Activated CD4-positive, alpha-beta T cell treated with anti-CD3 and anti-CD28 coated beads for 36 hours (primary cell): ENCODE measurements around the gene HPF1. TPM values are rescaled to one million over a fixed set of nuclear protein-coding genes. Genes with fewer than 3 reads are reported as not detected.
"Not testable (repeated sequence)": the region's sequence is repeated elsewhere in the genome, so short reads cannot be mapped to it uniquely, and the experiment has no call there.

Experiments used
- ATAC-seq: fragments of 200-7000 bp; cut with Tn5 transposase; one replicate; pipeline ENCODE4 v1.10.0; 2021; ENCODE audit warnings: mild to moderate bottlenecking, moderate library complexity
- CTCF ChIA-PET: fragments of 350-600 bp; sonication (Branson Sonifier 250); formaldehyde crosslinking; loops from one replicate; lab custom pipeline; 2021; ENCODE audit warnings: antibody characterized with exemption; lab: Charles Lee
- POLR2A ChIA-PET: fragments of 350-600 bp; sonication (Branson Sonifier 250); formaldehyde crosslinking; loops from one replicate; lab custom pipeline; 2021; ENCODE audit warnings: antibody characterized with exemption, inconsistent platforms; lab: Charles Lee
- DNase-seq: peaks from one replicate; pipeline ENCODE4 v3.0.0-alpha.2; 2020
- H3K27ac Mint-ChIP-seq: one replicate; pipeline ENCODE4 v1.8.0; 2021; ENCODE audit warnings: mixed read lengths
- H3K27me3 Mint-ChIP-seq: one replicate; pipeline ENCODE4 v1.8.0; 2021; ENCODE audit warnings: mixed read lengths
- H3K36me3 Mint-ChIP-seq: one replicate; pipeline ENCODE4 v1.8.0; 2021; ENCODE audit warnings: low read depth, mixed read lengths
- H3K4me1 Mint-ChIP-seq: one replicate; pipeline ENCODE4 v1.8.0; 2021; ENCODE audit warnings: mixed read lengths
- H3K4me3 Mint-ChIP-seq: one replicate; pipeline ENCODE4 v1.8.0; 2021; ENCODE audit warnings: mild to moderate bottlenecking, moderate library complexity, mixed read lengths
- H3K9me3 Mint-ChIP-seq: one replicate; pipeline ENCODE4 v1.8.0; 2021; ENCODE audit warnings: low read depth, mixed read lengths
- intact Hi-C, 2 experiments: fragments of 100-400 bp; cut with DNase I in 1 of 2; cut with micrococcal nuclease in 1 of 2; formaldehyde crosslinking; loops; one replicate each; pipeline versions ENCODE4 v1.14.2 to v1.15.1; 2022 to 2024; cut with DNase I, micrococcal nuclease
- total RNA-seq, 2 experiments: library from RNA; stranded (reverse); gene quantifications; one replicate each; pipeline ENCODE4 v1.2.3, GENCODE V29; 2021

The HPF1 gene
- total RNA-seq, 2 experiments from 2014 or later: 29.8 to 34.7 TPM

DNA sequence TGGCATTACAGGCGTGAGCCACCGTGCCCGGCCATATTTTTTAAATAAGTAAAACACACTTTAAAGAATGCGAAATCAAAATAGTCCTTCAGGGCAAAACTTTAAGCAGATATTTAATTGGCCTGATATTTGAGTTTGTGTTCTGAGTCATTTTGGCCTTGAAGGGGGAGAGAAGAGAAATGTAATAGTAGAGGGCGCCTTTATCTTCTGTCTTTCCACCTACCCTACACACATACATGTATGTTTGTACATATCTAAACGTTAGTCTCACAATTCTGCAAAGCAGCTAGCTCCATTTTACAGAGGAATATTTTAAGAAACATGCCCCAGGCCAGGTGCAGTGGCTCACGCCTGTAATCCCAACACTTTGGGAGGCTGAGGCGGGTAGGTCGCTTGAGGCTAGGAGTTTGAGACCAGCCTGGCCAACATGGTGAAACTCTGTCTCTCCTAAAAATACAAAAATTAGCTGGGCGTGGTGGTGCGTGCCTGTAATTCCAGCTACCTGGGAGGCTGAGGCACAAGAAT is 13.9 kb upstream of the HPF1 start:
- H3K9me3 Mint-ChIP-seq, H3K27ac Mint-ChIP-seq, H3K4me1 Mint-ChIP-seq, H3K4me3 Mint-ChIP-seq, ATAC-seq, DNase-seq, intact Hi-C loops, H3K36me3 Mint-ChIP-seq, POLR2A ChIA-PET, CTCF ChIA-PET: not testable (repeated sequence)
- H3K27me3 Mint-ChIP-seq: peaks cover 16% of the 10 kb centered on the region

DNA sequence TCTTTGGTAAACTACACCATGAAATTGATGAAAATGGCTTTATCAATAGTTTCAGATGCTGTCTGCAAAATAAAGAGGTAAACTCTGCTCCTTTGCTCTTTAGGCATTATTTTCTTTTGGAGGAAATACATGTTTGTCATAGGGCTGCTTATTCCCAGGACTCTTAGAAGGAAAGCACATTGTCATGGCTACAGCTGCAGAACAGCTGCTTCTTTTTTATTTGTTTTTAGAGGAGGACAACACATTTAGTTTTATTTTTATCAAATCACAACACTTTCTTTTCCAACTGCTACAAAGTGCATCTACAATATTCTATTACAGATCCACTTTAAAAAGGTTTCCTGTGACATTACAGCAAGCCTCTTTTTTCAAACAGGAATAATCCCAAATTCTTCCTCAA is 12.7 kb upstream of the HPF1 start:
- H3K4me3 Mint-ChIP-seq: no peak overlapping the region
- DNase-seq (no peak), ATAC-seq (no peak)
- no peaks in the 10 kb centered on the region for H3K36me3 Mint-ChIP-seq
- intact Hi-C loops: no loop called here
- H3K27ac Mint-ChIP-seq: no peak overlapping the region
- no peaks in the 10 kb centered on the region for H3K9me3 Mint-ChIP-seq
- H3K27me3 Mint-ChIP-seq: peaks cover 10% of the 10 kb centered on the region
- ChIA-PET CTCF (no interaction called here), POLR2A (no interaction called here)
- H3K4me1 Mint-ChIP-seq: peaks cover 6% of the 10 kb centered on the region

DNA sequence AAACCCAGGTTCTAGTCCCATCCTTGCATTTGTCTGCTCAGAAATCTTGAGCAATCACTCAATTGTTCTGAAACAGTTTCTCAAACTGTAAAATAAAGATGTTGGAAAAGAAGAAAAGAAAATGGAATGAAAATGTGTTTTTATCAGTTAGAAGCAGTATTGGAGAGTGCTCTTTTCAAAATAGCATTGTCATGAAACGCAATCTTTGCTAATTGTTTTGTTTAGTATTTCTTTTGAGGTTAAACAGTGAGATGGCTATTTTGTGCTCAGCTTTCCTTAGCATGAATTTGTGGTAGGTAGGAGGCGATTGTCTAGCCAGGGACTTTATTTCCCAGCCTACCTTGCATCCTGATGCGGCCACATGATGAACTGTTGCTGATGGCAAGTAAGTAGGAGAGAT is 10.6 kb upstream of the HPF1 start:
- Mint-ChIP-seq H3K27me3 (peaks cover 2% of the 10 kb centered on the region), H3K27ac (no peak overlapping the region), H3K9me3 (no peaks in the 10 kb centered on the region), H3K36me3 (no peaks in the 10 kb centered on the region), H3K4me3 (no peak overlapping the region), H3K4me1 (no peaks in the 10 kb centered on the region)
- no peak for ATAC-seq
- ChIA-PET POLR2A (no interaction called here), CTCF (no interaction called here)
- intact Hi-C loops: no loop called here
- no peak for DNase-seq

DNA sequence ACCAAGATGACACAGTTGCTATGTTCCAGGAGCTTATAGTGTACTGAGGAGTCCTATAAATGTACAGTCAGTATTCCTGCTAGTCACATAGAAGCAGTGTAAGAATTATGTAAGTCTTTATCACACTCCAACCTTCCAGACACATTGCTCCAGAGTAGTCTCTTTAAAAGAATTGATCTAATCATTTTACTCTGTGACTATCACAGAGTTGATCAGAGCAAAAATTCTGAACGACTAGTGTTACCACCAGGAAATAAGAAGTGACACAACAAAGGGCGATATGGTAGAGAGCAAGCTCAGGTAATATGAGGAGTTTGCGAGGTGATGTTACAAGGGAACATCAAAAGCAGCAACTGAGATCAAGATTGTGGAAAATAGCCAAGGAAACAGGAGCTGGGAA is 9.0 kb upstream of the HPF1 start:
- POLR2A ChIA-PET: no interaction called here
- intact Hi-C loops: no loop called here
- H3K27ac Mint-ChIP-seq: no peak overlapping the region
- DNase-seq: no peak
- H3K9me3 Mint-ChIP-seq: no peaks in the 10 kb centered on the region
- peaks cover 4% of the 10 kb centered on the region for H3K27me3 Mint-ChIP-seq
- no peaks in the 10 kb centered on the region for H3K4me1 Mint-ChIP-seq
- H3K36me3 Mint-ChIP-seq: no peaks in the 10 kb centered on the region
- no peak for ATAC-seq
- CTCF ChIA-PET: no interaction called here
- H3K4me3 Mint-ChIP-seq: no peak overlapping the region

DNA sequence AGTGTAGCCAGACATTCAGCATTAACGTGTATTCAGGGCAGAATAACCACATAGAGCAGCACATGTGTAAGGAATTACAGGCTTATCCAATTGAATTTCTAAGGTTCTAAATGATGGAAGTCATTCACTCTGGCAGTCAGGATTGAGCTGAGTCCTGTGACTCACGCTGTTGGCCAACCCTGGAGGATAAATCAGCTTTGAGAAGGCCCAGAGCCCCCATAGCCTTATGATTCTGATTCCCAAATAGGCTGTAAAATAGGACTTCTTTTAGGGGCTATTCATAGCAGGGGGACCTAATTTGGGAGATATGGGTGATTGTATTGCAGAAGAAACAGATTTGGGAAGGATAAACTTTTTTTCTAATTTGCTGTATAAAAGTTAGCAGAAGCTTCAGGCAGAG is 8.1 kb upstream of the HPF1 start:
- H3K27me3 Mint-ChIP-seq: peaks cover 4% of the 10 kb centered on the region
- H3K4me1 Mint-ChIP-seq: no peaks in the 10 kb centered on the region
- ChIA-PET CTCF (interaction anchor here (1.0 kb wide), 1 partner anchor 45 kb away, joined by 4 read pairs; no protein-coding TSS in a partner anchor), POLR2A (no interaction called here)
- intact Hi-C loops: no loop called here
- H3K36me3 Mint-ChIP-seq: no peaks in the 10 kb centered on the region
- no peaks in the 10 kb centered on the region for H3K9me3 Mint-ChIP-seq
- ATAC-seq: no peak
- H3K4me3 Mint-ChIP-seq: no peak overlapping the region
- DNase-seq: no peak
- no peak overlapping the region for H3K27ac Mint-ChIP-seq

DNA sequence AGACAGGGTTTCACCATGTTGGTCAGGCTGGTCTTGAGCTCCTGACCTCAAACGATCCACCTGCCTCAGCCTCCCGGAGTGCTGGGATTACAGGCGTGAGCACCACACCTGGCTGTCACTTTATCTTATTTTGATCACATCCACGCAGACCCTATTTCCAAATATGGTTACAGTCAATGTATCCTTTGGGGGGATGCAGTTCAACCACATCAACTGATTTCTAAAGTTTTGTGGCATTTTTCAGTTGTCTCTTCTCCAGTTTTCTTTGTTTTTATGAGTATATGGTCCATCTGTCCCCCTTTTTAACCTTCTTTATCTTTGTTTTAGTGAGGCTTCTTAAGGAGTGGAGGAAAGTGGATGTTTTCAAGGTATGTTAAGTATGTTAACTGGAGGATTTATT is 4.1 kb upstream of the HPF1 start:
- no peak overlapping the region for H3K27ac Mint-ChIP-seq
- no peaks in the 10 kb centered on the region for H3K9me3 Mint-ChIP-seq
- peaks cover 2% of the 10 kb centered on the region for H3K4me1 Mint-ChIP-seq
- H3K36me3 Mint-ChIP-seq: no peaks in the 10 kb centered on the region
- ATAC-seq: no peak
- ChIA-PET POLR2A (interaction anchor here (0.6 kb wide), 1 partner anchor 142 kb away, joined by 3 read pairs; no protein-coding TSS in a partner anchor), CTCF (no interaction called here)
- intact Hi-C loops: no loop called here
- DNase-seq: no peak
- H3K27me3 Mint-ChIP-seq: peaks cover 3% of the 10 kb centered on the region
- H3K4me3 Mint-ChIP-seq: no peak overlapping the region

DNA sequence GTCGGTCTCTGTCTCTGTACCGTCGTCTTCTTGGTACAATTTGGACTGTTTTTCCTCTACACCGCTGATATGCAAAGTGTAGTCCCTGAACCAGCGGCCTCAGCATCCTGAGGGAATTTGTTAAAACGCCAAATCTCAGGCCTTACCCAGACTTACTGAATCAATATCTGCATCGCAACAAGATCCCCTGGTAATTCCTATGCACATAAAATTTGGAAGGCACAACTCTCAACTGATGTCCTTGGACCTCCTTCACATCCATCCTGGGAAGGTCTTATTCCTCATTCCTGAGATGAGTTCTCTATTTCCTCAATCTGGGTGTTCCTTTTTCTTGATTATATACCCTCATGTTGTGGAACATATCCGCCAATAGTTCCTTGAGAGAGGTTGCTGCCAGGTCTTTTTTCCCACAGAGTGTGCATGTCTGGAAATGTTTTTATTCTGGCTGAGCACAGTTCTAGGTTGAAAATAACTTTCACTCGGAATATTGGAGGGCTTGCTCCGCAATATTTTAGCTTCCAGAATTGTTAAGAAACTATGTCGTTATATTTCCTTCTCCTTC is 738 bp upstream of the HPF1 start:
- peaks cover 2% of the 10 kb centered on the region for H3K27me3 Mint-ChIP-seq
- peaks cover 2% of the 10 kb centered on the region for H3K36me3 Mint-ChIP-seq
- ATAC-seq (no peak), DNase-seq (no peak)
- H3K4me1 Mint-ChIP-seq: peaks cover 15% of the 10 kb centered on the region
- intact Hi-C loops: loop anchor here in 1 of 2 experiments (1.0 to 10.0 kb wide), 2 partner anchors 146 to 1444 kb away; partner anchors contain the start of genes DDX60 and NEK1
- POLR2A ChIA-PET: no interaction called here
- H3K4me3 Mint-ChIP-seq: peak overlapping the region; percentile 82
- CTCF ChIA-PET: no interaction called here
- peak overlapping the region; percentile 10 for H3K27ac Mint-ChIP-seq
- no peaks in the 10 kb centered on the region for H3K9me3 Mint-ChIP-seq

DNA sequence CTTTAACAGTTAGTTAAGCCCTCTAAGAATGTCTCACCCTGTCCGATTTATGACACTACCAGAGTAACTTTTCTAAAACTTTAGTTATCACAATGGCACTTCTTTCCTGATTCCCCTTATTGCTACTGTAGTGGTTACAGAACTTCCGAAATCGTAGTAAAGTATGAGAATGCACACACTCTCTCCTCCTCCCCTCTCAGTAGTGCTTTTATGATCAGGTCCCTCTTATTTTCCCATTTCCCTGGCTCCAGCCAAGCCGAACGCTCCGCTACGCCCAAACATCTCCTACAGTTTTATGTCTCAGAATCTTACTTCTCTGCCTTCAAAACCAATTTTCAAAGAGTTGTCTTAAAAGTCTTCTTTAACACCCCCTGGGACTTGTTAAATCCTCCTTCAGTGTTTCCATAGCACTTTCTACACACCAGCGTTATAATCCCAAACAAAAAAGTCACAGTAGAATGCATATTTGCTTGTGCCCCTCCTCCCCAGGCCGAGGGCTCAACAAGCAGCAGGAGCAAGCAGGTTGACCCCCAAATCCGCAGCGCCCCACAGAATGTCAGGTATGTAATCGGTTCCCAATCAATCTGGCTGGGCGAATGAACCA is 671 bp downstream of the HPF1 start:
- no peaks in the 10 kb centered on the region for H3K27me3 Mint-ChIP-seq
- H3K4me1 Mint-ChIP-seq: peaks cover 15% of the 10 kb centered on the region
- peaks cover 6% of the 10 kb centered on the region for H3K36me3 Mint-ChIP-seq
- peak overlapping the region; percentile 68 for H3K27ac Mint-ChIP-seq
- no peaks in the 10 kb centered on the region for H3K9me3 Mint-ChIP-seq
- ATAC-seq (peak; percentile 17), DNase-seq (no peak)
- intact Hi-C loops: loop anchor here (1.0 to 10.0 kb wide), 7 partner anchors 97 to 1442 kb away; partner anchors contain the start of genes CBR4 (in 1 of the 2), CLCN3 (in 1 of the 2), DDX60 (in 1 of the 2) and NEK1 (in 1 of the 2)
- H3K4me3 Mint-ChIP-seq: peak overlapping the region; percentile 82
- CTCF ChIA-PET: interaction anchor here (0.9 to 1.5 kb wide), 2 partner anchors 53 to 144 kb away, joined by 3 read pairs; no protein-coding TSS in a partner anchor
- POLR2A ChIA-PET: no interaction called here

DNA sequence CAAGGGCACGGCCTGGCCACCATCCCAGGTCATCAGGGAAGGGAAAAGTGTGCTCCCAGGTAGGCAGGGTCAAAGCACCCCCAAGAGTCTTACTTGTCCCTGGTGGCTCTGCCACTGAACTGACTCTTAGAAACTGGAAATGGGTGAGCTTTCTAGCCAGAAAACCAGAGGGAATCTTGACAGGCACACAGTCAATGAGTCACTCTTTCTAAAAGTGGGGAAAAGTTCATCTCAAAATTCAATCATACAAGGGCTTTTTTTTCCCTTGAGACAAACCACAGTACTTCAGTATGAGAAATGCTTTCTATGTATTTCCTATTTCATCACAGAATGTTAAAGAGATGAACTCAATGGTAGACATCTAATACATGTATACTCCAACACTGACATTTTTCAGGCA is 12.5 kb downstream of the HPF1 start:
- intact Hi-C loops: no loop called here
- peak; percentile 26 for ATAC-seq
- POLR2A ChIA-PET: no interaction called here
- peaks cover 7% of the 10 kb centered on the region for H3K4me1 Mint-ChIP-seq
- H3K27me3 Mint-ChIP-seq: no peaks in the 10 kb centered on the region
- H3K4me3 Mint-ChIP-seq: no peak overlapping the region
- H3K27ac Mint-ChIP-seq: no peak overlapping the region
- no peak for DNase-seq
- CTCF ChIA-PET: no interaction called here
- no peaks in the 10 kb centered on the region for H3K9me3 Mint-ChIP-seq
- H3K36me3 Mint-ChIP-seq: peaks cover 16% of the 10 kb centered on the region

DNA sequence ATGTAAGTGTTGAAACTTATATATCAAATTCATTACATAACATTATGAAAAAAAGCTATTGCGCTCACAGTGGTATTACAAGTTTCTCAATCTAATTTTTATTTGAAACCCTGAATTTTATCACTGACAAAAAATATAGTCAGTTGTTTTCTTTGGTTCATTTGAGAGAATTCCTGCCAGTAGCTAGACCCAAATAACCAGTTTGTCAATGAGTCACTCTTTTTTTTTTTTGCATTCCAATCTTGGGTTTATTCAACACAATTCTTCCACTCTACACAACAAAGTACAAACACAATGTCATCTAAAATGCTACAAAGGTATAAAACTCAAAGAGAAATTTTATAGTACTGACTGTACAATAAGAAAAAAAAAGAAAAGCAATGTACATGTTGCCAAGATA is 13.1 kb downstream of the HPF1 start:
- H3K4me1 Mint-ChIP-seq: peaks cover 7% of the 10 kb centered on the region
- CTCF ChIA-PET: no interaction called here
- ATAC-seq (no peak), DNase-seq (no peak)
- POLR2A ChIA-PET: no interaction called here
- H3K36me3 Mint-ChIP-seq: peaks cover 20% of the 10 kb centered on the region
- no peaks in the 10 kb centered on the region for H3K9me3 Mint-ChIP-seq
- H3K27me3 Mint-ChIP-seq: no peaks in the 10 kb centered on the region
- intact Hi-C loops: no loop called here
- H3K4me3 Mint-ChIP-seq: no peak overlapping the region
- no peak overlapping the region for H3K27ac Mint-ChIP-seq

DNA sequence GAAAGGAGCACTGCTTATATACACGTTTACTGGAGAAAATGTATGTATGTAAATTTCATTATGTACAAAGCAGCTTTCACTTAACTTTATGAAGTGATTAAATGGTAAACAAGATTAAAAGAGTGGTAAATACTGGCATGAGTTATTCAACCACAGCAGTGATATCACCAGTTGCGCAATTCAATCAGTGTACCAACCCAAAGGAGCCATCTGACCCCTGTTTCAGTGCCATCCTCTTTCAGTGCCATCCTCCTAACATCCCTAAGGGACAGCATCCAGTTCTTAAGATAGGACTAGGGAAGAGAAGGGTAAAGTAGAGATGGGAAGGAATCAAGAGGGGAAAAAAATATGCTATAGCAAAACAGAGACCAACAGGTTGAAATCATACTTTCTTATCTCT is 16.2 kb downstream of the HPF1 start:
- Mint-ChIP-seq H3K27ac (no peak overlapping the region), H3K4me1 (peaks cover 7% of the 10 kb centered on the region), H3K9me3 (no peaks in the 10 kb centered on the region), H3K4me3 (no peak overlapping the region), H3K36me3 (peaks cover 35% of the 10 kb centered on the region), H3K27me3 (no peaks in the 10 kb centered on the region)
- ChIA-PET CTCF (interaction anchor here (0.7 to 1.6 kb wide), 2 partner anchors 14 to 353 kb away, joined by 3 to 4 read pairs; no protein-coding TSS in a partner anchor), POLR2A (no interaction called here)
- ATAC-seq: no peak
- DNase-seq: no peak
- intact Hi-C loops: no loop called here

DNA sequence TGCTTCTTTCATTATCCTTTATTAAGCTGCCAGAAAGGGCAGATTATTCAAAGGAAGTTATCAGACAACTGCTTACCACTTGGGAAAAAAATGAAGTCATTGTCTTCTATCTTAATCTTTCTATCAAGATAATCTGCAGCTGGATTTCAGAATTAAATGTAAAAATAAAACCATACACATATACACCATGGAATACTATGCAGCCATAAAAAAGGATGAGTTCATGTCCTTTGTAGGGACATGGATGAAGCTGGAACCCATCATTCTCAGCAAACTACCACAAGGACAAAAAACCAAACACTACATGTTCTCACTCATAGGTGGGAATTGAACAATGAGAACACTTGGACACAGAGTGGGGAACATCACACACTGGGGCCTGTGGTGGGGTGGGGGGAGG is 19.1 kb downstream of the HPF1 start:
- H3K27me3 Mint-ChIP-seq, DNase-seq, H3K4me3 Mint-ChIP-seq, H3K4me1 Mint-ChIP-seq, POLR2A ChIA-PET, intact Hi-C loops, H3K27ac Mint-ChIP-seq, ATAC-seq, H3K9me3 Mint-ChIP-seq: not testable (repeated sequence)
- H3K36me3 Mint-ChIP-seq: peaks cover 35% of the 10 kb centered on the region
- CTCF ChIA-PET: interaction anchor here (0.8 kb wide), 1 partner anchor 17 kb away, joined by 3 read pairs; no protein-coding TSS in a partner anchor
